ENCODE results near the gene PRKAG2.

- TF ChIP-seq CTCF (conservative IDR thresholded peaks at IDR 0.05 in 1 of 2, IDR thresholded peaks at IDR 0.05 in 1 of 2; ENCODE audit: extremely low read depth in 1 of 2, insufficient read depth in 1 of 2, low read depth in 1 of 2, low read length in 2 of 2), result no peak
- no peak for TF ChIP-seq EZH2 (IDR thresholded peaks at IDR 0.05; ENCODE audit: borderline replicate concordance, low read length)
Measured at GRCh38 chr7:151817981-151818673, 58.8 kb downstream of the PRKAG2 start.

All from mammary epithelial cell (primary cell).